CD1c-positive myeloid dendritic cell (primary cell): ENCODE results near the gene SCTR.

Experiments used
- DNase-seq: peaks from one replicate; pipeline ENCODE4 v3.0.0-alpha.2; 2016; ENCODE audit errors: extremely low spot score

The SCTR gene

GRCh38 chr2:119487434-119488244 lies 36.6 kb downstream of the SCTR start:
- no peak for DNase-seq

DNA sequence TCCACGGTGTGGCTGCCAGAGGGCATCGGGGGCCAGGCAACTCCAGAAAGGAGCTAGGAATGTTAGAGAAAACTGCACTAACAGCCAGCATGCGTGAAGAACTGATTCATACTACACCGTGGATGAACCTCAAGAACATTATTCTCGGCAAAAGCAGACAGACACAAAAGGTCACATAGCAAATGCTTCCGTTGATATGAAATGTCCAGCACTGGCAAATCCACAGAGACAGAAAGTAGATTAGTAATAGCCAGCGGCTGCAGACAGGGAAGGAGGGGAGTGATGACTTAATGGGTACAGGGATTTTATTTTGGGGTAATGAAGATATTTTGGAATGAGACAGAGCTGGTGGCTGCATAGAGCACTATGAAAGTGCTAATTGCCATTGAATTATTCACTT lies 37.4 kb downstream of the SCTR start:
- DNase-seq, result no peak

- no peak for DNase-seq
These were observed 38.0 kb downstream of the SCTR start for GRCh38 chr2:119486196-119486827.

GRCh38 chr2:119485336-119486110 lies 38.8 kb downstream of the SCTR start:
- DNase-seq, result no peak

GRCh38 chr2:119484834-119485233 lies 39.4 kb downstream of the SCTR start:
- no peak for DNase-seq

- no peak for DNase-seq
These were observed 40.2 kb downstream of the SCTR start for GRCh38 chr2:119483896-119484718.

DNA sequence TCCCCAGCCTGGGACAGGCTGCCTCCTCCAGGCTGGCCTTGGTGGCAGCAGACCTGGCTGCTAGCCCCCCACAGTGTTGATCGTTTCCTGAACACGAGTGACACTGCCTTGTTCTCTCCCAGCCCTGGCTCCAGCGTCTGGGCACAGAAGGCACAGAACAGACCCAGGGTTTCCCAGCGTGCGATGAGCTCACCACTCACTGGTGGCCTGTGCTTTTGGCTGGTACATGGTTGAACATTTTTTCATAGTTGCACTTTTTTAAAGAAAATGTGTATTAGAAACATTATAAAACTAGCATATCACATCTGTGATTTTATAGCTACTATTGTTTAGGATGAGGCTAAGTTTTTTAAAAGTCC lies 40.9 kb downstream of the SCTR start:
- DNase-seq, result no peak

DNA sequence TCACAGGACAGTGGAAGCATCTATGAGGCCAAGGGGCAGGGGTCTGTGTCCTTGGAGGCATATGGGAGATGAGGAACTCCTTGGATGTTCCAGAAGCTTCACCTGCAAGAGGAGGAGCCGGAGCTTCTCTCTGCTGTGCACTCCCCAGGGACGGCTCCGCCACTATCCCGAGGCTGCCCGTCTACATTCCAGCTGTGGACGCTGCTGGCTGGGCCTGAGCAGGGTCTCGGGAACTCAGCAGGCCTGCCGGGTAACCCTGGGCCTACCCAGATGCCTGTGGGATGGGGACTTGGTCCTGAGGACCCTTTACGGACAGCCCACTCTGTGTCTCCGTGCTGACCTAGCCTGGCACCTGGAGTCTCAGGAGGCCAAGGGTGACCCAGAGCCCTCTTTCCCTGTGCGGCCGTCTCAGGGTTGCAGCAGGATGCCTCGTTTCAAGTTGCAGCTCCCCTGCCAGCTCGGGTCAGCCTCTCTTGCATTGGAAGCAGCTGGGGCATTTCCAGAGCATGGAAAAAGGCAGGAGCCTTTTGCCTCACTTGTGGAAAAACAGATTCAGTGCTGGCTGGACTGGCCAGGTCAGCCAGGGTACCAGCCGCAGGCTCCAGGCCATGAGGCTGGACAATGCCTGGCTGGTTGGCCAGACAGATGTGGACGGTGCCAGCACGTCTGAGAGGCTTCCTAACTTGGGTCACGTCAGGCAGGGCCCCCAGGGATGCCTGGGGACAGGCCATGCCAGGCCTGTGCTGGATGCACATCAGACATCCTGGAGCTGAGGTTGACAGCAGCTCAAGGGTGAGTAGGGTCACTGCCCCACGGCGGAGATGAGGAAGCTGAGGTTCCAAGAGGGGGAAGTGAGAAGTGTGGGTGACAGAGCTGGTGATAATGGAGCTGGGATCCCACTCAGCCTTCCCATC lies 41.5 kb downstream of the SCTR start:
- DNase-seq, result peak; percentile 75

DNA sequence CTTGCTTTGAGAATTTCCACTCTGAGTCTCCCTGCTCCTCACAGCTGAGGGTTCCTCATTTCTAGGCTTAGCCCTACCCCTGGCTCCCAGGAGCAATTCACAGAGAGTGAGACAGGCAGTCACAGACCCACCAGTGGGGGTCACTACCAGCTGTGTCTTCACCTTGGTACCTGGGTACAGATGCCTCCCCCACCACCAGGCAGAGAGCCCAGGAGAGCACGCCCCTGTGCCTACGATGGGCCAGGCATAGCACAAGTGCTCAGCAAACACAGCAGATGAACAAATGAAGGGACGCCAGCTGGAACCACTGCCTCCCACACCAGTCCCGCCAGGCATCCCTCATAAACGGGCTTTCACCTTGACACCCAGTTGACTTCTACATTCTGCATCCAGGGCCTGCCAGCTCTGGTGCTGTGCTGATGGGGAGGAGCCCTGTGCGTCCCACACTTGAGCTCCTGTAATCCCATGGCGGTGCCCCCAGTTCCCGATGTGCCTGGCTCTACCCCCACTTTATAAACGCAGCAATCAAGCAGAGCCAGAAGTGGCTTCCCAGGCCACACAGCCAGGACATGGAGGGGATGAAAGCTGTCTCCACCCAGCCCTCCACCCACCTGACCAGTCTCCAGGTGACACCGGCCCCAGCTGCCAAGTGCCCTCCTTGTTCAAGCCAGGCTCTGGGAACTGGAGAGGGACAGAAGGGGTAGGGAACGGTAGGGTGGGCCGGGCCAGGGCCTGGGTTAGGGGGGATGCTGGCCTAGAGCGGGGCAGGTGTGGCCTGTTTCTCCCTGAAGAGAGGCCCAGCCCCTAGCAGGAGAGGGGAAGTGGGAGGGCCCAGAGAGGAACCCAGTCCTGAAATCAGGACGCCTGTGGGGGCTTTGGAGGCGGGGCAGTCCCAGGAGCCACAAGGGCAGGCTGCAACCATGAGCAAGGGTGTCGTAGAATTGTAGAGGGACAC lies 42.5 kb downstream of the SCTR start:
- no peak for DNase-seq

DNA sequence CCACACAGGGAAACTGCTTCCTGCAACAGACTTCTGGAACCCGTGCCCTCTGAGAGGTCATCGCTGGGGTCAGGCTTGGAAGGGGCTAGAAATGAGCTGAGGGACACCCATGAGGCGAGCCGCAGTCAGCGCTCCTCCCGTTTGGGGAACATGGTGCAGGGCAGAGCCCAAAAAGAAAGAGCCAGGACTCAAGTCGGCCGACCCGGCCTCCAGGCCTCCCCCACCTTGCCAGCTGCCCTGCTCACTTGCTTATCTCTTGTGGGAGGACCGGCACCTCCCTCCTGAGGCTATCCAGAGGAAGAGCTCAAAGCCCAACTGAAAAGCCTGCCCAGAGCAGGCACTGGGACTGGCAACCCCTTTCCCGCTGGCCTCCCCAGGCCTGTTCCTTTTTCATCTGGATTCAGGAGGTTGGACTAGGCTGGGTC lies 43.6 kb downstream of the SCTR start:
- no peak for DNase-seq

GRCh38 chr2:119480184-119480583 lies 44.1 kb downstream of the SCTR start:
- DNase-seq, result no peak

GRCh38 chr2:119478978-119479295 lies 45.3 kb downstream of the SCTR start:
- no peak for DNase-seq

DNA sequence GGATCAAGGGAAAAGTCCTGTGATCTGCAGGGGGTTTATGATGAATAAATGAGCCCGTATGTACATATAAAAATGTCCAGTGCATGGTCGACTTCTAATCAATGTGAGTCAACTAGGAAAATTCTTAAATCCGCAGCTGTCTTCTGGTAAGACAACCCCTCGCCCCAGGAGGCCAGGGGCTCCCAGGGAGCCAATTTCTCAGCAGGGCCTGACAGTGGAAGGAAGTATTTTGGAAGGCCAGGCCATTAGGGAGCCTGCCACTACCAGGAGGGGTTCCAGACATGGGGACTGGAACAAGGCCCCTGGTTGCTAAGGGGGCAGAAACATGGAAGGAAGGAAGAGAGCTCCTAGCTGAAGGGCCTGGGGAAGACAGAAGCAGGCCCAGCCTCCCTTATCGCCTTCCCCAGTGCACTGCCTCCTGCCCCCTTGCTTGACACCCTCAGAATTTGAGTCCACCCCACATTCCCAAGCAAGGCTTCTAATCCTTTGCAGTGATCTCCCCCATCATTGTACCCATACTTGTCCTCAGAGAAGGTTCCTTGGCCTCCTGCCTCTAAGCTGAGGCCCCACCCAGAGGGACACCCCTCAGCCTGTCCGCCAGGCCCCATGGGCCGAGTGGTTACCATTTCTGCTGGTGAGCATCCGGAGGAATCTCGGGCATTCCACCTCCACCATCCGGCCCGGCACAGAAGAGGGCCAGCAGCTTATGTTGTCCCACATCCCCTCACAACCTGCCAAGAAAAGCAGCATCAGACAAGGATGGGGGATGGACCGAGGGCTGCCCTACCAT lies 45.9 kb downstream of the SCTR start:
- no peak for DNase-seq

DNA sequence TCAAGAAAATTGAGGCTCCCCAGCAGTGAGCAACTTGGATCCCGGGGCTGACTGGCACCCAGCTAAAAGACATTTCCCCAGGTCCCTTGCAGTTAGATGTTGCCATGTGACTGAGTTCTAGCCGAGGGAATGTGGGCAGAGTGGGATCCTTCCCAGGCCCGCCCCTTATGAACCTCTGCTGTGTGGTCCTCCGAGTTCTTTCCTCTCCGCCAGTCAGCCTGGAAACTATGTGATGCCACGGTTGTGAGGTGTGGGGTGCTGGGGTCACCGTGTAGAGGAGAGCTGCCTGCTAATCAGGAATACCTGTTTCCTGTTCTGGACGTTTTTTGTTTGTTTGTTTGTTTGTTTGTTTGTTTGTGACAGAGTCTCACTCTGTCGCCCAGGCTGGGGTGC lies 47.2 kb downstream of the SCTR start:
- no peak for DNase-seq

GRCh38 chr2:119476301-119477112 lies 47.8 kb downstream of the SCTR start:
- peak; percentile 66 for DNase-seq

DNA sequence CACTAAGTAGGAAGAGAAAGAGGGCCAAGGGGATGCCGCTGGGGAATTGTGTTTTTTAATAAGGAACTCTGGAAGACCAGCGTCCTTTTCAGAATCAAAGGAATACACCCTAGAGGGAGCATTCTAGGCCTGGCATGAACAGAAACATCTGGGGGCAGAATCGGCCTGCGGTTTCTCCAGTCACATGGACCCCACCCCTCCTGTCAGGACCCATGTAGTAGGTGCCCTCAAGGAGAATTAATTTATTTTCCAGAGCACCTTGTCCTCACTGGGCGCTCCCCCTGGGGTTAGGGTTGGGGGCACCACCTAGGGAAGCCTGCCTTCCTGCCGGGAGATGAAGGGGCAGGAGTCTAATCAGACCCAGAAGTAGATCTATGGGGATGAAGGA lies 48.4 kb downstream of the SCTR start:
- no peak for DNase-seq

DNA sequence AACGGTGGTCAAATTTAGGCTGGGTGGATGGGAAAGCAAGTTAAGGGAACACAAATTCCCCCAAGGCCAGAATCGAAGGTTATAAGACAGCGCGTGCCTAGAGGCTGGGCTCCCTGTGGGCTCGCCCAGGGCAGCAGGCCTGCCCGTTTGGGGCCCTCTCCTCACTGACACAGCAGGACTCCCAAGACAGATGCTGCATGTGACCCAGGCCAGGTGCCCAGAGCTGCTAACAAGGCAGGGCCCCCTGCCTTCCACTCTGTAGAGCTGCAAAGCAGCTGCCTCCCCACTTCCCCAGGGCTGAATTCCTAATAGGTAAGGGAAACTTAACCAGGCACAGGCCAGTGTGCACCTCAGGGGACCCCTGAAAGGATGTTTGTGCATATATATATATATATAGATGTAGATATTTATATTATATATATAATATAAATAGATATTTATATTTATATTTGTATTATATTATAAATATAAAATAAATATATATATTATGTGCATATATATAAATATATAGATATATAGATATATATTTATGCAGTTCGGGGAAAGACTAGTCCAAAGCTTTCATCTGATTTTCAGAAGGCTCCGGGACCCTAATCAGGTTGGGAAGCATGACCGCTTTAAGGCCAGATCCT lies 48.9 kb downstream of the SCTR start:
- no peak for DNase-seq
